OCI-M1 (cell line): ENCODE measurements around the gene SLC25A21.
"Not testable (repeated sequence)": the region's sequence is repeated elsewhere in the genome, so short reads cannot be mapped to it uniquely, and the experiment has no call there.

Source experiments
- DNase-seq: peaks from one replicate; lab custom pipeline; 2025; lab: John Stamatoyannopoulos, UW

SLC25A21 gene

GRCh38 chr14:36863271-36863670 is 309.1 kb downstream of the SLC25A21 start:
- no peak for DNase-seq

- DNase-seq, result not testable (repeated sequence)
These were observed 310.2 kb downstream of the SLC25A21 start for GRCh38 chr14:36862237-36862636.

GRCh38 chr14:36860831-36861230 is 311.6 kb downstream of the SLC25A21 start:
- no peak for DNase-seq

GRCh38 chr14:36859119-36859518 is 313.3 kb downstream of the SLC25A21 start:
- no peak for DNase-seq

GRCh38 chr14:36857842-36858445 is 314.5 kb downstream of the SLC25A21 start:
- DNase-seq, result no peak

GRCh38 chr14:36857136-36857535 is 315.3 kb downstream of the SLC25A21 start:
- no peak for DNase-seq

GRCh38 chr14:36856095-36856878 is 316.1 kb downstream of the SLC25A21 start:
- no peak for DNase-seq

GRCh38 chr14:36855396-36855795 is 317.0 kb downstream of the SLC25A21 start:
- no peak for DNase-seq

- DNase-seq, result no peak
These were observed 319.3 kb downstream of the SLC25A21 start for GRCh38 chr14:36852981-36853691.

GRCh38 chr14:36848213-36848612 is 324.2 kb downstream of the SLC25A21 start:
- no peak for DNase-seq

GRCh38 chr14:36847366-36847765 is 325.0 kb downstream of the SLC25A21 start:
- no peak for DNase-seq

- no peak for DNase-seq
These were observed 326.9 kb downstream of the SLC25A21 start for GRCh38 chr14:36845356-36846012.

- no peak for DNase-seq
These were observed 327.8 kb downstream of the SLC25A21 start for GRCh38 chr14:36844443-36845195.

- no peak for DNase-seq
These were observed 329.0 kb downstream of the SLC25A21 start for GRCh38 chr14:36843410-36843809.

GRCh38 chr14:36835128-36835527 is 337.3 kb downstream of the SLC25A21 start:
- peak; percentile 55 for DNase-seq

GRCh38 chr14:36834293-36834692 is 338.1 kb downstream of the SLC25A21 start:
- no peak for DNase-seq

- DNase-seq, result peak; percentile 43
These were observed 342.9 kb downstream of the SLC25A21 start for GRCh38 chr14:36829547-36829946.

- no peak for DNase-seq
These were observed 344.5 kb downstream of the SLC25A21 start for GRCh38 chr14:36827861-36828260.

- DNase-seq, result no peak
These were observed 345.8 kb downstream of the SLC25A21 start for GRCh38 chr14:36826614-36827013.

- DNase-seq, result no peak
These were observed 347.6 kb downstream of the SLC25A21 start for GRCh38 chr14:36824854-36825253.

- no peak for DNase-seq
These were observed 348.8 kb downstream of the SLC25A21 start for GRCh38 chr14:36823651-36824050.

GRCh38 chr14:36822685-36823084 is 349.7 kb downstream of the SLC25A21 start:
- DNase-seq, result no peak
